CD14-positive monocyte (primary cell): ENCODE results near the gene VCAN. TPM values are rescaled to one million over a fixed set of nuclear protein-coding genes. Genes with fewer than 3 reads are reported as not detected.

Experiments
- DNase-seq, 3 donors: peaks; one replicate each; pipeline ENCODE4 v3.0.0-alpha.2; 2011 to 2022
- H2AFZ ChIP-seq: 2 replicates; pipeline ENCODE4 v1.6.0; 2012; ENCODE audit warnings: mild to moderate bottlenecking, low read depth, low read length, inconsistent platforms; ENCODE audit not compliant: insufficient read depth, poor library complexity, severe bottlenecking
- H3K27ac ChIP-seq, 2 donors: 1 replicate in 1 of 2; 2 replicates in 1 of 2; pipeline ENCODE4 v1.5.1; 2012 to 2013; ENCODE audit warnings: low read length in 2 of 2, control low read depth in 1 of 2, inconsistent platforms in 1 of 2, low read depth in 1 of 2, mild to moderate bottlenecking in 1 of 2
- H3K27me3 ChIP-seq, 2 donors: one replicate each; pipeline versions ENCODE4 v1.6.0 to v1.6.1; 2011 to 2013; ENCODE audit warnings: low read length in 2 of 2; ENCODE audit not compliant: control insufficient read depth in 2 of 2, insufficient read depth in 2 of 2
- H3K36me3 ChIP-seq, 2 donors: replicated peaks in 1 of 2; 1 replicate in 1 of 2; 2 replicates in 1 of 2; pipeline versions ENCODE4 v1.5.1 to v1.6.1; 2012 to 2013; ENCODE audit warnings: low read length in 2 of 2, control low read depth in 1 of 2, inconsistent platforms in 1 of 2, mild to moderate bottlenecking in 1 of 2; ENCODE audit not compliant: insufficient read depth in 2 of 2, control insufficient read depth in 1 of 2
- H3K4me1 ChIP-seq, 2 donors: 1 replicate in 1 of 2; 2 replicates in 1 of 2; pipeline versions ENCODE4 v1.5.1 to v1.6.1; 2012 to 2013; ENCODE audit warnings: low read length in 2 of 2, control low read depth in 1 of 2, inconsistent platforms in 1 of 2, mild to moderate bottlenecking in 1 of 2, moderate library complexity in 1 of 2; ENCODE audit not compliant: insufficient read depth in 2 of 2, control insufficient read depth in 1 of 2
- H3K4me2 ChIP-seq: replicated peaks from 2 replicates; pipeline ENCODE3; 2012; ENCODE audit warnings: low read length, moderate library complexity, mild to moderate bottlenecking; ENCODE audit not compliant: poor library complexity, severe bottlenecking; ENCODE audit errors: extremely low read depth
- H3K4me3 ChIP-seq, 3 experiments: fragments of 200-600 bp in 1 of 3; sonication (generic) in 1 of 3; replicated peaks in 1 of 3; 1 replicate in 2 of 3; 2 replicates in 1 of 3; pipeline ENCODE4 v1.5.1; 2011 to 2013; ENCODE audit warnings: low read length in 3 of 3, mild to moderate bottlenecking in 3 of 3, control low read depth in 2 of 3, low read depth in 2 of 3, inconsistent platforms in 1 of 3, moderate library complexity in 1 of 3
- H3K79me2 ChIP-seq: 2 replicates; pipeline ENCODE4 v1.6.0; 2012; ENCODE audit warnings: mild to moderate bottlenecking, control low read depth, inconsistent platforms, low read length, moderate library complexity; ENCODE audit not compliant: insufficient read depth
- H3K9ac ChIP-seq: 2 replicates; pipeline ENCODE4 v1.6.0; 2017; ENCODE audit warnings: low read length, mild to moderate bottlenecking; ENCODE audit not compliant: insufficient read depth, poor library complexity, severe bottlenecking
- H3K9me3 ChIP-seq, 2 donors: replicated peaks in 1 of 2; 1 replicate in 1 of 2; 2 replicates in 1 of 2; pipeline versions ENCODE4 v1.5.1 to v1.6.1; 2012 to 2013; ENCODE audit warnings: low read length in 2 of 2, control low read depth in 1 of 2; ENCODE audit not compliant: control insufficient read depth in 1 of 2, insufficient read depth in 1 of 2
- H4K20me1 ChIP-seq: 2 replicates; pipeline ENCODE4 v1.6.0; 2012; ENCODE audit warnings: mild to moderate bottlenecking, low read length, control low read depth, moderate library complexity; ENCODE audit not compliant: insufficient read depth
- H3K27ac Mint-ChIP-seq, 7 donors: one replicate each; pipeline ENCODE4 v1.8.0; 2020; ENCODE audit warnings: mild to moderate bottlenecking in 7 of 7, mixed read lengths in 7 of 7, moderate library complexity in 6 of 7, inconsistent platforms in 2 of 7
- H3K27me3 Mint-ChIP-seq, 3 donors: one replicate each; pipeline ENCODE4 v1.8.0; 2021 to 2022; ENCODE audit warnings: low read depth in 3 of 3, mild to moderate bottlenecking in 3 of 3, mixed read lengths in 3 of 3, moderate library complexity in 3 of 3, inconsistent platforms in 1 of 3
- H3K36me3 Mint-ChIP-seq, 2 donors: one replicate each; pipeline ENCODE4 v1.8.0; 2020; ENCODE audit warnings: mixed read lengths in 2 of 2, inconsistent platforms in 1 of 2, mild to moderate bottlenecking in 1 of 2
- H3K4me1 Mint-ChIP-seq: one replicate; pipeline ENCODE4 v1.8.0; 2020; ENCODE audit warnings: mild to moderate bottlenecking, mixed read lengths
- H3K4me3 Mint-ChIP-seq, 2 donors: one replicate each; pipeline ENCODE4 v1.8.0; 2020; ENCODE audit warnings: mild to moderate bottlenecking in 2 of 2, mixed read lengths in 2 of 2, moderate library complexity in 1 of 2
- H3K9me3 Mint-ChIP-seq, 7 donors: one replicate each; pipeline ENCODE4 v1.8.0; 2020 to 2022; ENCODE audit warnings: mixed read lengths in 7 of 7, mild to moderate bottlenecking in 6 of 7, moderate library complexity in 6 of 7, inconsistent platforms in 2 of 7
- WGBS: methylation state at CpG from one replicate; pipeline ENCODE4 v1.1.5; 2013; ENCODE audit warnings: missing lambda C conversion rate; ENCODE audit not compliant: insufficient coverage; 5-methylcytosine and 5-hydroxymethylcytosine counted together
- intact Hi-C, 2 donors: fragments of 100-400 bp; cut with micrococcal nuclease; formaldehyde crosslinking; loops; one replicate each; pipeline versions ENCODE4 v1.15.0 to v1.15.1; 2023
- polyA plus RNA-seq, 3 donors: library from polyadenylated mRNA; depleted of rRNA in 1 of 3; unstranded in 2 of 3; stranded (reverse) in 1 of 3; fragments of 300-500 nt in 2 of 3; fragments of >200 nt in 1 of 3; fragmentation: Illumina TruSeq in 2 of 3; gene quantifications; 1 replicate in 2 of 3; 2 replicates in 1 of 3; pipeline ENCODE4 v1.2.3, GENCODE V29; 2012 to 2021
- TF ChIP-seq, protein P1 (sequence below): fragments of 200-600 bp; IDR thresholded peaks from one replicate; pipeline ENCODE4 v1.8.0; 2022; ENCODE audit warnings: antibody characterized with exemption, mild to moderate bottlenecking

The VCAN gene
- polyA plus RNA-seq, 3 donors = 417 to 844 (median 630) TPM

DNA sequence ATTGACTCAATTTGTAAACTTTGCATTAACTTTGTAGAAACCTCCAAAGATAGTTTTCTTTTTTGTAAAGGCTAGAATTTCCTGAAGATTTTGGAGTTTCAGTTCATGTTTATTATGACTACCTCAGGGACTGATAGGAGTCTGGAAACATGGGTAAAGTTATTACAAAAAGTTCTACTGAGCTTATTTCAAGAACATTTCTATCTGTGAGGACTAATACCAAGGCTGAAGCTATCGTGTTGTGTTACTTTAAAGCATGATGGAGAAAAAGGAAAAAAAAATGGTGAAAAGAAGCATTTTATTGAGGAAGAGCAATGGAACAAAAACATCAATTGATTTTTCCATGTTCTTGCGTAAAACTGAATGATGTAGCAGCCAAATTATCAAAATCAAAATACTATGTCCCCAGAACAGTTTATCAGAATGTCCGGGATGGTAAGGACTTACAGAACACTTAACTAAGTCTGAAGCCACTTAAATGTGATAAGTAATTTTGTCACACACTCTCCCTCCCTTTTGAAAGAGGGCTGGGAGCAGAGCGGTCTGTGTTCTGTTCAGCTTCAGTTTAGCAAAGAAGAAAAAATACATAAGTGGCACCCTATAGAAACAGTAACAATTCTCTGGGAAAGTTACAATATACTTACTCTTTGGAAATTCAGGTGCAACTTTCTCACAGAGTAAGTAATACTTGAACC, 25.1 kb upstream of the VCAN start:
- no peak overlapping the region for H3K9ac ChIP-seq

DNA sequence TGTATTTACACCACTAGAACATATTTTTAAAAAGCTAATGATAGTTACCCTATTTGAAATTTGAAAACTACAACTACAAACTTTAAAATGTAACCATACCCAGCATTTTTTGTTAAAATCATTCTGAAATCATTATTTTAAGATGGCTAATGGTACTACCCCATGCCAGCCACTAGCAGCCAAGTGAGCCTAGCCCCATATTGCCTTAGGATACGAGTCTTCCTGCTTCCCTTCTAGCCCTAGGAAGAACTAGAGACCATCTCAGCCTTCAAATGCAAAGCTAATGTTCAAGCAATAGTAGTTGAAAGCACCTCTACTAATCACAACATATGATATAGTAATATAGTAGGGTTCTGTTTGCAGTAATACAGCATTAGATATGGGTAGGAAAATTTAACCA, 24.0 kb upstream of the VCAN start:
- no peak overlapping the region for H3K4me2 ChIP-seq
- H4K20me1 ChIP-seq = no peaks in the 10 kb centered on the region
- TF ChIP-seq, protein P1, sequence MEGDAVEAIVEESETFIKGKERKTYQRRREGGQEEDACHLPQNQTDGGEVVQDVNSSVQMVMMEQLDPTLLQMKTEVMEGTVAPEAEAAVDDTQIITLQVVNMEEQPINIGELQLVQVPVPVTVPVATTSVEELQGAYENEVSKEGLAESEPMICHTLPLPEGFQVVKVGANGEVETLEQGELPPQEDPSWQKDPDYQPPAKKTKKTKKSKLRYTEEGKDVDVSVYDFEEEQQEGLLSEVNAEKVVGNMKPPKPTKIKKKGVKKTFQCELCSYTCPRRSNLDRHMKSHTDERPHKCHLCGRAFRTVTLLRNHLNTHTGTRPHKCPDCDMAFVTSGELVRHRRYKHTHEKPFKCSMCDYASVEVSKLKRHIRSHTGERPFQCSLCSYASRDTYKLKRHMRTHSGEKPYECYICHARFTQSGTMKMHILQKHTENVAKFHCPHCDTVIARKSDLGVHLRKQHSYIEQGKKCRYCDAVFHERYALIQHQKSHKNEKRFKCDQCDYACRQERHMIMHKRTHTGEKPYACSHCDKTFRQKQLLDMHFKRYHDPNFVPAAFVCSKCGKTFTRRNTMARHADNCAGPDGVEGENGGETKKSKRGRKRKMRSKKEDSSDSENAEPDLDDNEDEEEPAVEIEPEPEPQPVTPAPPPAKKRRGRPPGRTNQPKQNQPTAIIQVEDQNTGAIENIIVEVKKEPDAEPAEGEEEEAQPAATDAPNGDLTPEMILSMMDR = no peak
- no peaks in the 10 kb centered on the region for H3K4me1 ChIP-seq
- intact Hi-C loops = no loop called here
- no peak overlapping the region for H3K27ac Mint-ChIP-seq
- no peaks in the 10 kb centered on the region for H3K36me3 ChIP-seq
- H3K9ac ChIP-seq = no peak overlapping the region
- peaks cover 0 to 3% of the 10 kb centered on the region in 2 donors for H3K9me3 ChIP-seq
- H3K36me3 Mint-ChIP-seq = no peaks in the 10 kb centered on the region
- peaks cover 5% of the 10 kb centered on the region for H3K4me1 Mint-ChIP-seq
- WGBS = 100% methylated on average over 1 of the region's 1 CpG
- H3K27ac ChIP-seq = no peak overlapping the region
- no peak overlapping the region for H2AFZ ChIP-seq
- peaks cover 0 to 7% (median 2%) of the 10 kb centered on the region in 7 donors for H3K9me3 Mint-ChIP-seq
- no peak overlapping the region for H3K4me3 ChIP-seq
- H3K27me3 ChIP-seq = no peaks in the 10 kb centered on the region
- H3K4me3 Mint-ChIP-seq = no peak overlapping the region
- no peaks in the 10 kb centered on the region for H3K79me2 ChIP-seq
- peaks cover 0 to 2% (median 1%) of the 10 kb centered on the region in 3 donors for H3K27me3 Mint-ChIP-seq
- DNase-seq = no peak

More for the DNA sequence above, 25.1 kb upstream of the VCAN start:
- H3K36me3 Mint-ChIP-seq = no peaks in the 10 kb centered on the region
- H3K27ac Mint-ChIP-seq = no peak overlapping the region
- H3K9me3 Mint-ChIP-seq = peaks cover 0 to 4% (median 0%) of the 10 kb centered on the region in 7 donors
- no peak overlapping the region for H3K27ac ChIP-seq
- no peak overlapping the region for H3K4me2 ChIP-seq
- peaks cover 0 to 2% (median 0%) of the 10 kb centered on the region in 3 donors for H3K27me3 Mint-ChIP-seq
- H3K4me3 Mint-ChIP-seq = no peak overlapping the region
- TF ChIP-seq, protein P1 = no peak
- H4K20me1 ChIP-seq = no peaks in the 10 kb centered on the region
- H3K4me1 ChIP-seq = peaks cover 3 to 7% of the 10 kb centered on the region in 2 donors
- H3K9me3 ChIP-seq = no peaks in the 10 kb centered on the region
- H3K27me3 ChIP-seq = no peaks in the 10 kb centered on the region
- H3K4me1 Mint-ChIP-seq = peaks cover 10% of the 10 kb centered on the region
- no peak overlapping the region for H2AFZ ChIP-seq
- no peak overlapping the region for H3K4me3 ChIP-seq
- no peak for DNase-seq
- H3K79me2 ChIP-seq = no peaks in the 10 kb centered on the region
- WGBS = 100% methylated on average over 2 of the region's 4 CpGs
- intact Hi-C loops = no loop called here
- no peaks in the 10 kb centered on the region for H3K36me3 ChIP-seq
